IMR-90 (cell line): ENCODE data around the gene ROBO2. TPM values are rescaled to one million over a fixed set of nuclear protein-coding genes. Genes with fewer than 3 reads are reported as not detected.

Experiments
- microRNA-seq, 2 experiments: library from miRNA; stranded (forward) in 1 of 2; unstranded in 1 of 2; fragments of 10-50 nt in 1 of 2; fragments of <30 nt in 1 of 2; gene quantifications in 1 of 2; microRNA quantifications in 1 of 2; one replicate each; pipeline versions ENCODE3 to v1.1.0; 2013 to 2020; ENCODE audit not compliant: insufficient read depth in 1 of 2, insufficient read length in 1 of 2, unreplicated experiment in 1 of 2
- polyA plus RNA-seq, 3 experiments: library from polyadenylated mRNA; depleted of rRNA; stranded (reverse); fragments of >200 nt; gene quantifications; 2 replicates each; pipeline ENCODE4 v1.2.3, GENCODE V29; 2012; ENCODE audit warnings: low replicate concordance in 1 of 3
- small RNA-seq, 5 experiments: library from RNA; depleted of rRNA; stranded (forward); fragments of <200 nt; gene quantifications; one replicate each; pipeline ENCODE3, GENCODE V24; 2012
- total RNA-seq: library from RNA; depleted of rRNA; stranded (reverse); fragments of >200 nt; gene quantifications from 2 replicates; pipeline ENCODE4 v1.2.3, GENCODE V29; 2012

ROBO2 gene
- total and polyA plus RNA-seq, 2 of the 4 experiments (the other 2 are of a cell fraction), result 9.3 to 14.5 TPM

Small RNA genes lying within 50 kb of the gene (microRNA-seq; reads per million reads assigned to microRNA genes)
- gene RNU6-386P (ENCODE audit: insufficient read depth, insufficient read length), result not detected

Small RNA genes lying within 50 kb of the gene (small RNA-seq; reads per million reads assigned to genes)
- gene RNU6-386P, result 0 to 0.08 (median 0) reads per million in 5 experiments
